ENCODE measurements around the gene POLG.

DNA sequence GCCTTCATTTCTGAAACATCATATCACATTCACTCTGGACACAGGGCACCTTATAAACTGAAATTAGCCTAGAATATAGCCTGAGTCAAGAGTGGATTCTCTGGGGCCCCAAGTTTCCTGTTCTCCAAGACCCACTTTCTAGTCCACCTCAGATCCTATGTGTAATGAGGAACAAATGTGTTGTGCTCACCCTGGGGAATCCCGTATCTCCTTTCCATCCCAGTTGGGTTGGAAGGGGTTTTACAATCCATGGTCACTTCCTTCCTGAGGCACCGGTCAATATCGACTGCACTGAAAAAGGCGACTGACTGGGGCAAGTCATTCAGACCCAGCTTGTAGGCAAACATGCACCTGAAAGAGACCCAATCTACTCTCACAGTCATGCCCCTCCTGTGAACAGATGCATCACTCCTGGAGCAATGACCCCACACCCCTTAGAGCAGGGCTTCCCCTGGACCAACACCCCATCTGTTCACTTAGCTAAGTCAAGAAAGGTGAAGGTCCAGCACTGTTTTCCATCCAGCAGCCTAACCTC is 17.4 kb downstream of the POLG start:
- TF ChIP-seq, protein P1, sequence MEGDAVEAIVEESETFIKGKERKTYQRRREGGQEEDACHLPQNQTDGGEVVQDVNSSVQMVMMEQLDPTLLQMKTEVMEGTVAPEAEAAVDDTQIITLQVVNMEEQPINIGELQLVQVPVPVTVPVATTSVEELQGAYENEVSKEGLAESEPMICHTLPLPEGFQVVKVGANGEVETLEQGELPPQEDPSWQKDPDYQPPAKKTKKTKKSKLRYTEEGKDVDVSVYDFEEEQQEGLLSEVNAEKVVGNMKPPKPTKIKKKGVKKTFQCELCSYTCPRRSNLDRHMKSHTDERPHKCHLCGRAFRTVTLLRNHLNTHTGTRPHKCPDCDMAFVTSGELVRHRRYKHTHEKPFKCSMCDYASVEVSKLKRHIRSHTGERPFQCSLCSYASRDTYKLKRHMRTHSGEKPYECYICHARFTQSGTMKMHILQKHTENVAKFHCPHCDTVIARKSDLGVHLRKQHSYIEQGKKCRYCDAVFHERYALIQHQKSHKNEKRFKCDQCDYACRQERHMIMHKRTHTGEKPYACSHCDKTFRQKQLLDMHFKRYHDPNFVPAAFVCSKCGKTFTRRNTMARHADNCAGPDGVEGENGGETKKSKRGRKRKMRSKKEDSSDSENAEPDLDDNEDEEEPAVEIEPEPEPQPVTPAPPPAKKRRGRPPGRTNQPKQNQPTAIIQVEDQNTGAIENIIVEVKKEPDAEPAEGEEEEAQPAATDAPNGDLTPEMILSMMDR (IDR thresholded peaks at IDR 0.05) = no peak
- TF ChIP-seq POLR2A (IDR thresholded peaks at IDR 0.05) = no peak

All from lower leg skin (tissue), 3 donors.